Mesenchymal stem cell (in vitro differentiated cells and primary cell): ENCODE results near the gene KRTAP15-1.

ENCODE experiments used
- DNase-seq: peaks from one replicate; pipeline ENCODE4 v3.0.0-alpha.2; 2013
- H2AFZ ChIP-seq: one replicate; pipeline ENCODE4 v1.6.1; 2013; ENCODE audit warnings: low read depth, mild to moderate bottlenecking, control low read depth, inconsistent platforms, low read length, moderate library complexity
- H2AK5ac ChIP-seq: 2 replicates; pipeline ENCODE4 v1.6.1; 2013; ENCODE audit warnings: low read length, moderate library complexity, mild to moderate bottlenecking, inconsistent platforms; ENCODE audit not compliant: severe bottlenecking
- H2BK120ac ChIP-seq: one replicate; pipeline ENCODE4 v1.6.1; 2013; ENCODE audit warnings: low read depth, mild to moderate bottlenecking, inconsistent platforms, low read length, moderate library complexity
- H2BK12ac ChIP-seq, 2 experiments: one replicate each; pipeline ENCODE4 v1.6.1; 2013; ENCODE audit warnings: inconsistent platforms in 2 of 2, low read length in 2 of 2, mild to moderate bottlenecking in 2 of 2, moderate library complexity in 2 of 2, control low read depth in 1 of 2
- H2BK15ac ChIP-seq: one replicate; pipeline ENCODE4 v1.6.1; 2013; ENCODE audit warnings: mild to moderate bottlenecking, low read depth, inconsistent platforms; ENCODE audit not compliant: poor library complexity, severe bottlenecking
- H2BK5ac ChIP-seq: 2 replicates; pipeline ENCODE4 v1.6.1; 2013; ENCODE audit warnings: low read depth, mild to moderate bottlenecking, low read length, control low read depth, inconsistent platforms; ENCODE audit not compliant: poor library complexity, severe bottlenecking
- H3K14ac ChIP-seq, 2 experiments: one replicate each; pipeline ENCODE4 v1.6.1; 2013; ENCODE audit warnings: inconsistent platforms in 2 of 2, low read length in 2 of 2, control low read depth in 1 of 2, mild to moderate bottlenecking in 1 of 2, moderate library complexity in 1 of 2
- H3K18ac ChIP-seq, 2 experiments: one replicate each; pipeline ENCODE4 v1.6.1; 2013; ENCODE audit warnings: inconsistent platforms in 2 of 2, low read length in 2 of 2, control low read depth in 1 of 2, low read depth in 1 of 2, mild to moderate bottlenecking in 1 of 2
- H3K23ac ChIP-seq, 2 experiments: one replicate each; pipeline ENCODE4 v1.6.1; 2013; ENCODE audit warnings: inconsistent platforms in 2 of 2, low read length in 2 of 2, mild to moderate bottlenecking in 2 of 2, moderate library complexity in 2 of 2, control low read depth in 1 of 2
- H3K27ac ChIP-seq: 2 replicates; pipeline ENCODE4 v1.5.1; 2013; ENCODE audit warnings: mild to moderate bottlenecking, moderate library complexity, low read length, control low read depth, inconsistent platforms; ENCODE audit not compliant: poor library complexity, severe bottlenecking
- H3K27me3 ChIP-seq, 2 experiments: 2 replicates each; pipeline versions ENCODE4 v1.6.1 to v1.7.0; 2013; ENCODE audit warnings: low read length in 2 of 2, mild to moderate bottlenecking in 2 of 2, moderate library complexity in 2 of 2, control low read depth in 1 of 2, inconsistent platforms in 1 of 2; ENCODE audit not compliant: control insufficient read depth in 1 of 2, insufficient read depth in 1 of 2
- H3K36me3 ChIP-seq, 2 experiments: 2 replicates each; pipeline versions ENCODE4 v1.6.1 to v1.7.0; 2013; ENCODE audit warnings: low read length in 2 of 2, control low read depth in 1 of 2, inconsistent platforms in 1 of 2, low read depth in 1 of 2, mild to moderate bottlenecking in 1 of 2; ENCODE audit not compliant: insufficient read depth in 2 of 2, control insufficient read depth in 1 of 2
- H3K4ac ChIP-seq, 2 experiments: one replicate each; pipeline ENCODE4 v1.6.1; 2013; ENCODE audit warnings: inconsistent platforms in 2 of 2, low read length in 2 of 2, mild to moderate bottlenecking in 2 of 2, moderate library complexity in 2 of 2, control low read depth in 1 of 2, low read depth in 1 of 2
- H3K4me1 ChIP-seq: 2 replicates; pipeline ENCODE4 v1.6.1; 2013; ENCODE audit warnings: low read depth, low read length, control low read depth; ENCODE audit not compliant: control insufficient read depth, insufficient read depth
- H3K4me2 ChIP-seq: 2 replicates; pipeline ENCODE4 v1.6.1; 2013; ENCODE audit warnings: low read length, mild to moderate bottlenecking, inconsistent platforms; ENCODE audit not compliant: poor library complexity, severe bottlenecking
- H3K4me3 ChIP-seq, 2 experiments: 2 replicates each; pipeline versions ENCODE4 v1.5.1 to v1.7.0; 2013; ENCODE audit warnings: low read length in 2 of 2, mild to moderate bottlenecking in 2 of 2, control low read depth in 1 of 2, low read depth in 1 of 2; ENCODE audit not compliant: insufficient read depth in 1 of 2
- H3K79me1 ChIP-seq: replicated peaks from 2 replicates; pipeline ENCODE4 v1.6.1; 2013; ENCODE audit warnings: mild to moderate bottlenecking, control low read depth, low read length, inconsistent platforms; ENCODE audit not compliant: poor library complexity, severe bottlenecking
- H3K9ac ChIP-seq: 2 replicates; pipeline ENCODE4 v1.7.0; 2013; ENCODE audit warnings: mild to moderate bottlenecking, low read length, moderate library complexity
- H3K9me3 ChIP-seq: 2 replicates; pipeline ENCODE4 v1.7.0; 2013; ENCODE audit warnings: mild to moderate bottlenecking, low read length; ENCODE audit not compliant: control insufficient read depth
- H4K8ac ChIP-seq: one replicate; pipeline ENCODE4 v1.6.1; 2013; ENCODE audit warnings: inconsistent platforms, mild to moderate bottlenecking, low read length, moderate library complexity
- H4K91ac ChIP-seq: one replicate; pipeline ENCODE4 v1.6.1; 2013; ENCODE audit warnings: mild to moderate bottlenecking, low read length, inconsistent platforms
- WGBS: methylation state at CpG from one replicate; pipeline ENCODE4 v1.1.7; 2013; ENCODE audit warnings: mixed read lengths; 5-methylcytosine and 5-hydroxymethylcytosine counted together

KRTAP15-1 gene

GRCh38 chr21:30478004-30478403, 37.9 kb downstream of the KRTAP15-1 start:
- no peak overlapping the region for H2AFZ ChIP-seq
- no peak overlapping the region for H2BK5ac ChIP-seq
- H2BK12ac ChIP-seq, result no peak overlapping the region
- H3K4me1 ChIP-seq, result no peaks in the 10 kb centered on the region
- H3K23ac ChIP-seq, result no peak overlapping the region
- H3K9me3 ChIP-seq, result no peaks in the 10 kb centered on the region
- H4K91ac ChIP-seq, result no peak overlapping the region
- no peak overlapping the region for H2BK15ac ChIP-seq
- H3K4ac ChIP-seq, result no peak overlapping the region
- H3K27me3 ChIP-seq, result no peaks in the 10 kb centered on the region
- no peak overlapping the region for H2AK5ac ChIP-seq
- H4K8ac ChIP-seq, result no peak overlapping the region
- H3K14ac ChIP-seq, result no peak overlapping the region
- no peak overlapping the region for H3K27ac ChIP-seq
- no peaks in the 10 kb centered on the region for H3K79me1 ChIP-seq
- no peak for DNase-seq
- no peak overlapping the region for H2BK120ac ChIP-seq
- no peaks in the 10 kb centered on the region for H3K36me3 ChIP-seq
- no peak overlapping the region for H3K4me2 ChIP-seq
- H3K18ac ChIP-seq, result no peak overlapping the region
- no peak overlapping the region for H3K9ac ChIP-seq
- 38% methylated on average over 3 of the region's 3 CpGs for WGBS
- no peak overlapping the region for H3K4me3 ChIP-seq

DNA sequence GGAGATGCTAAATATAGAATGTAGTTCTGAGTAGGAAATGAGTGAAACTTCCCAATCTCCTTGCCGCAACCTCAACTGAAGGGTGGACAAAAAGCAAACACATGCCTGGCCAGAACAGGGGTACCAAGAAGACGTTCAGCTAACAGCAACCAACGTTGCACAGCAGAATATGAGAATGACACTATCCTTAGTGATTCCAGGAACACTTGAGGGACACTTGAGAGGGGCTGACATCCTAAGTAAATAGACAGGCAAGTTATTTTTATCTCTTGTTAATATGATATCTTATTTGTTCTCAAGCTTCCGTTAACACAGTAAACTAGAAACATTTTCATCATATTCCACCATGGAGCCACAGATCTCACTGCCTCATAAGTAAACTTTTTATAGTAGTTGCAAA, 39.2 kb downstream of the KRTAP15-1 start:
- Histone ChIP-seq H2BK12ac (no peak overlapping the region), H3K4me2 (no peak overlapping the region), H2BK120ac (no peak overlapping the region), H3K27me3 (no peaks in the 10 kb centered on the region), H3K27ac (no peak overlapping the region), H2BK15ac (no peak overlapping the region), H2BK5ac (no peak overlapping the region), H3K9ac (no peak overlapping the region), H3K9me3 (no peaks in the 10 kb centered on the region), H3K79me1 (no peaks in the 10 kb centered on the region), H3K4me3 (no peak overlapping the region), H3K14ac (no peak overlapping the region), H2AK5ac (no peak overlapping the region), H2AFZ (no peak overlapping the region), H3K4ac (no peak overlapping the region), H3K36me3 (no peaks in the 10 kb centered on the region), H3K4me1 (no peaks in the 10 kb centered on the region), H3K23ac (no peak overlapping the region), H4K8ac (no peak overlapping the region), H4K91ac (no peak overlapping the region), H3K18ac (no peak overlapping the region)
- 80% methylated on average over 3 of the region's 4 CpGs for WGBS
- DNase-seq, result no peak

GRCh38 chr21:30480145-30480544, 40.1 kb downstream of the KRTAP15-1 start, which contains the start of gene KRTAP19-1:
TSS of gene KRTAP19-1 (minus strand) at chr21:30480367. CDS start at chr21:30480317, 50 bp downstream.
- Histone ChIP-seq H4K91ac (no peak within 1 kb of the TSS), H3K4me1 (no peaks in the 10 kb centered on the region), H2AK5ac (no peak within 1 kb of the TSS), H2BK120ac (no peak within 1 kb of the TSS), H2AFZ (no peak within 1 kb of the TSS), H3K36me3 (no peaks in the 10 kb centered on the region), H3K18ac (no peak within 1 kb of the TSS), H3K9ac (no peak within 1 kb of the TSS), H2BK5ac (no peak within 1 kb of the TSS), H3K14ac (no peak within 1 kb of the TSS), H3K23ac (no peak within 1 kb of the TSS), H2BK15ac (no peak within 1 kb of the TSS), H4K8ac (no peak within 1 kb of the TSS), H3K4ac (no peak within 1 kb of the TSS), H3K27me3 (no peaks in the 10 kb centered on the region), H3K4me3 (no peak within 1 kb of the TSS), H3K9me3 (no peaks in the 10 kb centered on the region), H3K79me1 (no peaks in the 10 kb centered on the region), H3K27ac (no peak within 1 kb of the TSS), H2BK12ac (no peak within 1 kb of the TSS), H3K4me2 (no peak within 1 kb of the TSS)
- no peak for DNase-seq
- WGBS, result 76% methylated on average over 6 of the region's 7 CpGs

DNA sequence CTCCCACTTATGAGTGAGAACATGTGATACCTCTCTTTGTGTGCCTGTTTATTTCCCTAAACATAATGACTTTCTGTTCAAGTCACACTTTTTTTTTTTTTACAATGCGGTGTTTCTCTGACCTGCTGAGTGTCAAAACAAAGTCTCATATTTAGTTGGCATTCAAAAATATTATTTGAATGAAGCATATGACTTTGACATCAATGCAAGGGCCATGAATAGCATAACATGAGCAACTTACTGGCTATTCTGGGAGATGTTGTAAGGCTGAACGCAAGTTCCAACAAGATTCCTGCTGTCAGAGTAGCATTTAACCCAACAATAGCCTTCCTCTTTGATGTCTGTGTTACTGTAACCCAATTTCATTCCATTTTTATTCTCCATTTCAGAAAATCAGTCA, 42.1 kb downstream of the KRTAP15-1 start:
- Histone ChIP-seq H3K27me3 (no peaks in the 10 kb centered on the region), H3K4me3 (no peak overlapping the region), H4K8ac (no peak overlapping the region), H3K14ac (no peak overlapping the region), H2BK120ac (no peak overlapping the region), H3K27ac (no peak overlapping the region), H3K4me1 (no peaks in the 10 kb centered on the region), H2BK12ac (no peak overlapping the region), H3K36me3 (no peaks in the 10 kb centered on the region), H2BK15ac (no peak overlapping the region), H3K9me3 (peaks cover 10% of the 10 kb centered on the region), H3K9ac (no peak overlapping the region), H2AK5ac (no peak overlapping the region), H3K23ac (no peak overlapping the region), H3K4me2 (no peak overlapping the region), H3K4ac (no peak overlapping the region), H4K91ac (no peak overlapping the region), H3K79me1 (no peaks in the 10 kb centered on the region), H3K18ac (no peak overlapping the region), H2BK5ac (no peak overlapping the region), H2AFZ (no peak overlapping the region)
- no peak for DNase-seq
- 36% methylated on average over 1 of the region's 2 CpGs for WGBS
